ENCODE results near the gene FTO.
A peak's percentile ranks its signal among the peaks of the same experiment; 100 is the strongest.

The FTO gene

DNA sequence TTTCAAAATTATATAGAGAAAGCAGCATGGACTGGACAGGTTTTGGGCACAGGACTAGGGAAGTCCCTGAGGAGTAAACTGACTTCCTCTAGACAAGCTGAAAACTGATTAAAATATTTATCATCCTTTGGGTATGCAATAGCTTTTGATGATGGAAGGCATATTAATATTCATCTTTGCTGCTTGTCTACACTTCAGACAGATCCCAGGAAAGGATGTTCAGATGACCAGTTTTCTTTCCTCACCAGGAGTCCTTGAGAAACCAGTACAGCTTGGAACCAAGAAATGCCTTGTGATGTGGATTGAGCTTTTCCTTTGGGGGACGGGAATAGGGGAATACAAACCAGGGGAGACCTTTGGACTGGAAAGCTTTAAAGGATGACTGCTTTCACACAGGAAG is 195.5 kb downstream of the FTO start:
- in situ Hi-C loops (cut with HindIII; ENCODE audit: low pct_ligation_motif_present, low sequenced_read_pairs): no loop called here
- H3K27me3 ChIP-seq (replicated peaks): no peaks in the 10 kb centered on the region
- H3K4me3 ChIP-seq (ENCODE audit: low read depth, low read length): no peak overlapping the region
- TF ChIP-seq, protein P1, sequence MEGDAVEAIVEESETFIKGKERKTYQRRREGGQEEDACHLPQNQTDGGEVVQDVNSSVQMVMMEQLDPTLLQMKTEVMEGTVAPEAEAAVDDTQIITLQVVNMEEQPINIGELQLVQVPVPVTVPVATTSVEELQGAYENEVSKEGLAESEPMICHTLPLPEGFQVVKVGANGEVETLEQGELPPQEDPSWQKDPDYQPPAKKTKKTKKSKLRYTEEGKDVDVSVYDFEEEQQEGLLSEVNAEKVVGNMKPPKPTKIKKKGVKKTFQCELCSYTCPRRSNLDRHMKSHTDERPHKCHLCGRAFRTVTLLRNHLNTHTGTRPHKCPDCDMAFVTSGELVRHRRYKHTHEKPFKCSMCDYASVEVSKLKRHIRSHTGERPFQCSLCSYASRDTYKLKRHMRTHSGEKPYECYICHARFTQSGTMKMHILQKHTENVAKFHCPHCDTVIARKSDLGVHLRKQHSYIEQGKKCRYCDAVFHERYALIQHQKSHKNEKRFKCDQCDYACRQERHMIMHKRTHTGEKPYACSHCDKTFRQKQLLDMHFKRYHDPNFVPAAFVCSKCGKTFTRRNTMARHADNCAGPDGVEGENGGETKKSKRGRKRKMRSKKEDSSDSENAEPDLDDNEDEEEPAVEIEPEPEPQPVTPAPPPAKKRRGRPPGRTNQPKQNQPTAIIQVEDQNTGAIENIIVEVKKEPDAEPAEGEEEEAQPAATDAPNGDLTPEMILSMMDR (IDR thresholded peaks at IDR 0.05; ENCODE audit: low read depth, low read length, missing control alignments): no peak
- H3K27ac ChIP-seq: no peak overlapping the region
- no peak for DNase-seq
- no peaks in the 10 kb centered on the region for H3K36me3 ChIP-seq (replicated peaks)

DNA sequence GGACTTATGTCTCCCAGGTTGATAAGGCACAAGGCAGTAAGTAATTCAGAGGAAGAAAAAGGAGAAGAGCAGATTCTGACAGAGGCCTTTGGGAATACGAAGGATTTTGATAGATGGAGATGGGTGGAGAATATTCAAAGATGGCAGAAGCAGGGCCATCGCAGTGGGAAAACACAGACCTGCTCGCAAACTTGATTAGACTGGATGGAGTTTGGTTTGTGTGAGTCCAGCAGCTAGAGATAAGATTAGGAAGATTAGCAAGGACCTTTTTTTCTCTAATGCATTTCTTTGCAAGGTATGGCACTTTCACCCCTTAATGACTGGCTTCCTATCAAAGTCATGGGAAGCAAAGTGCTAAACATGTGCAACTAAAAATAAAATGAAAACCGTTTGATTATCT is 196.7 kb downstream of the FTO start:
- in situ Hi-C loops (cut with HindIII; ENCODE audit: low pct_ligation_motif_present, low sequenced_read_pairs): no loop called here
- no peak for DNase-seq
- TF ChIP-seq, protein P1 (IDR thresholded peaks at IDR 0.05; ENCODE audit: low read depth, low read length, missing control alignments): no peak
- Histone ChIP-seq H3K36me3 (replicated peaks) (no peaks in the 10 kb centered on the region), H3K27me3 (replicated peaks) (no peaks in the 10 kb centered on the region), H3K27ac (no peak overlapping the region), H3K4me3 (ENCODE audit: low read depth, low read length) (no peak overlapping the region)

DNA sequence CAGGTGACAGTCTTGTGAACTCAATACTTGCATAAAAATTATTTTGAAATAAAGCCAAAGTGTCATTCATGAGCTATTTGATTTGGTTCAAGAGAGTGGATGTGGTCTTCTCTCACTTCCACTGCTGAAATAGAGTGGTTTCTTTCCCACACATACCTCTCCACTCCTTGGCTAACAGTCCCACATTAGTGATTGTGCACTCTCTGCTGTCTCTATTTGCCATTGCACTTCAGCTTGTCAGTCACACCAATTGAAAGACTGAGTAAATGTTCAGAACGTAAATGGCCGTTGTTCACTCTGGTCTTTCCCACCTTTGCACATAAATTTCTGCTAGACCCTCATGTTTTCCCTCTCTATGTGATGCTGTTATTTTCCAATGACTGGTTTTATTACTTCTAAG is 197.5 kb downstream of the FTO start:
- Histone ChIP-seq H3K27ac (no peak overlapping the region), H3K36me3 (replicated peaks) (no peaks in the 10 kb centered on the region), H3K27me3 (replicated peaks) (no peaks in the 10 kb centered on the region), H3K4me3 (ENCODE audit: low read depth, low read length) (no peak overlapping the region)
- TF ChIP-seq, protein P1 (IDR thresholded peaks at IDR 0.05; ENCODE audit: low read depth, low read length, missing control alignments): peak; percentile 2
- DNase-seq: no peak
- in situ Hi-C loops (cut with HindIII; ENCODE audit: low pct_ligation_motif_present, low sequenced_read_pairs): no loop called here

DNA sequence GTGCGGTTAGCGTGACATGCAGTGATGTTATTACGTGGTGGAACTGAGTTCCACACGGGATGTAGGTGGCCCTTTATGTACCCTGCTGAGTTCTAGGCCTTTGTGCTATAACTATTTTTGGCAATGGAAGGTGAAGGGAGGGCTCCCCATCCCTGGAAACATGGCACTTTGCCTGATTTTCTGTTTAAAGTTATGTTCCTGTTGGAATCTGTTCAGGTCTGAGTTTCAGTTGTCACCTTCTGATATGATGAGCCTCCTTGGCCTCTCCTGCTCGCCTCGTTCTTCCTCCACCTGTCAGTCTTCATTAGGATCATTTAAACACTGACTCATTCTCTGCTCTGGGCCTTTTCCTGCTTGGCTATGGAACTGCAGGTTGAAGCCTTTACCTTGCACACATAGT is 200.6 kb downstream of the FTO start:
- no peaks in the 10 kb centered on the region for H3K36me3 ChIP-seq (replicated peaks)
- in situ Hi-C loops (cut with HindIII; ENCODE audit: low pct_ligation_motif_present, low sequenced_read_pairs): no loop called here
- no peak overlapping the region for H3K27ac ChIP-seq
- H3K4me3 ChIP-seq (ENCODE audit: low read depth, low read length): no peak overlapping the region
- no peaks in the 10 kb centered on the region for H3K27me3 ChIP-seq (replicated peaks)
- TF ChIP-seq, protein P1 (IDR thresholded peaks at IDR 0.05; ENCODE audit: low read depth, low read length, missing control alignments): no peak
- DNase-seq: no peak

DNA sequence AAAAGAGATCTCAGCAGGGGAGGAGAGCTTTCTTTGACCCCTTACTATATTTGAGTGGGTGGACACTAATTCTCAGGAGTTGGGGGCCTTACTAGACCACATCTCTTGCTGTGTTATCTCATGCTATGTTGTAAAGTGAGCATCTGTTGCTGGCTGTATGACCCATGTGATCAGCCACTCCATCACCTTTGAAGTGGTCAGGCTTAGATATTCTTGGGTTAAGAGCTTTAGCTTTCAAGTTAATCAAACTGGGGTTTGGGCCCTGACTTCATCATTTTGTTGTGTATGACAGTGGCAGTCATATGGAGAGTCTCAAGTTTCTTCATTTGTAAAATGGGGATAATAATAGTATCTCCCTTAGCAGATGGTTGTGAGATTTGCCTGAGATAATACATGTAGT is 201.1 kb downstream of the FTO start:
- H3K27me3 ChIP-seq (replicated peaks): no peaks in the 10 kb centered on the region
- in situ Hi-C loops (cut with HindIII; ENCODE audit: low pct_ligation_motif_present, low sequenced_read_pairs): no loop called here
- H3K4me3 ChIP-seq (ENCODE audit: low read depth, low read length): no peak overlapping the region
- H3K27ac ChIP-seq: no peak overlapping the region
- TF ChIP-seq, protein P1 (IDR thresholded peaks at IDR 0.05; ENCODE audit: low read depth, low read length, missing control alignments): no peak
- H3K36me3 ChIP-seq (replicated peaks): no peaks in the 10 kb centered on the region
- DNase-seq: no peak

DNA sequence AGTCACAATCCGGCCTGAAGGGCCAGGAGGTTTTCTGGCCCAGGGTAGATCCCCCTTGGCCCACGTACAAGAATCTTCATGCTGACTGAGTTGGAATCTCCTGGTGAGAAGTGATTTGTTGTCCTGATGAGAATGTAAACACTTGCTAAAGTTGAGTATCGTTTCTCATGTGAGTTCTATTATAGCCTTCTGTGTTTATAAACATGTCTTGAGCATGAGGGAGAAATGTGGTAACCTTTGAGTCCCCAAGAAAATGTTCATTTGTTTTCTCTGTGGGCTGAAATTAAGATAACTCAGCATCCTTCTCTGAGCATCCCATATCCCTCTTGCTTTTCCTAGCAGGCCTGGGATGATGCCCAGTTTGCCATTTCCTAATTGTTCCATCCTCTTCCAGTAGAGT is 204.8 kb downstream of the FTO start:
- DNase-seq: no peak
- Histone ChIP-seq H3K27me3 (replicated peaks) (no peaks in the 10 kb centered on the region), H3K27ac (no peak overlapping the region), H3K36me3 (replicated peaks) (no peaks in the 10 kb centered on the region), H3K4me3 (ENCODE audit: low read depth, low read length) (no peak overlapping the region)
- in situ Hi-C loops (cut with HindIII; ENCODE audit: low pct_ligation_motif_present, low sequenced_read_pairs): no loop called here
- TF ChIP-seq, protein P1 (IDR thresholded peaks at IDR 0.05; ENCODE audit: low read depth, low read length, missing control alignments): no peak

All from brain microvascular endothelial cell (primary cell).